Stimulated activated CD4-positive, alpha-beta T cell treated with anti-CD3 and anti-CD28 coated beads, Interleukin-15, amount 100 ng/mL, for 24 hours (primary cell): Measurements from ENCODE around the gene SNTG2.

Experiments used
- DNase-seq: peaks from one replicate; pipeline ENCODE4 v3.0.0-alpha.2; 2020

The SNTG2 gene

GRCh38 chr2:1004398-1004797 lies 53.7 kb downstream of the SNTG2 start:
- no peak for DNase-seq

- no peak for DNase-seq
Measured at GRCh38 chr2:1010415-1010930, 59.8 kb downstream of the SNTG2 start.

- no peak for DNase-seq
Measured at GRCh38 chr2:1011006-1011405, 60.4 kb downstream of the SNTG2 start.

- DNase-seq: no peak
Measured at GRCh38 chr2:1011985-1012384, 61.3 kb downstream of the SNTG2 start.

- no peak for DNase-seq
Measured at GRCh38 chr2:1014802-1015201, 64.2 kb downstream of the SNTG2 start.

- DNase-seq: no peak
Measured at GRCh38 chr2:1016500-1016899, 65.9 kb downstream of the SNTG2 start.

GRCh38 chr2:1017827-1018226 lies 67.2 kb downstream of the SNTG2 start:
- no peak for DNase-seq

GRCh38 chr2:1020206-1020605 lies 69.6 kb downstream of the SNTG2 start:
- DNase-seq: no peak

- DNase-seq: no peak
Measured at GRCh38 chr2:1022178-1022577, 71.5 kb downstream of the SNTG2 start.

GRCh38 chr2:1024981-1025380 lies 74.3 kb downstream of the SNTG2 start:
- no peak for DNase-seq

GRCh38 chr2:1026141-1026540 lies 75.5 kb downstream of the SNTG2 start:
- no peak for DNase-seq

- DNase-seq: no peak
Measured at GRCh38 chr2:1028831-1029230, 78.2 kb downstream of the SNTG2 start.

GRCh38 chr2:1032030-1032429 lies 81.4 kb downstream of the SNTG2 start:
- DNase-seq: peak; percentile 48

GRCh38 chr2:1033069-1033468 lies 82.4 kb downstream of the SNTG2 start:
- DNase-seq: no peak

GRCh38 chr2:1037066-1037465 lies 86.4 kb downstream of the SNTG2 start:
- no peak for DNase-seq

GRCh38 chr2:1039549-1039948 lies 88.9 kb downstream of the SNTG2 start:
- DNase-seq: no peak

- no peak for DNase-seq
Measured at GRCh38 chr2:1041012-1041805, 90.6 kb downstream of the SNTG2 start.

GRCh38 chr2:1045109-1045508 lies 94.5 kb downstream of the SNTG2 start:
- DNase-seq: no peak

- DNase-seq: no peak
Measured at GRCh38 chr2:1046067-1046466, 95.4 kb downstream of the SNTG2 start.

- DNase-seq: no peak
Measured at GRCh38 chr2:1047485-1047884, 96.8 kb downstream of the SNTG2 start.

- no peak for DNase-seq
Measured at GRCh38 chr2:1049691-1050090, 99.0 kb downstream of the SNTG2 start.

- no peak for DNase-seq
Measured at GRCh38 chr2:1051075-1051474, 100.4 kb downstream of the SNTG2 start.

- DNase-seq: no peak
Measured at GRCh38 chr2:1052771-1053191, 102.1 kb downstream of the SNTG2 start.

- no peak for DNase-seq
Measured at GRCh38 chr2:1053786-1054185, 103.1 kb downstream of the SNTG2 start.

- no peak for DNase-seq
Measured at GRCh38 chr2:1054399-1054798, 103.8 kb downstream of the SNTG2 start.
